GM19099 (cell line): ENCODE measurements around the gene HOXC12.

Experiments
- POLR2A ChIP-seq: IDR thresholded peaks from 3 replicates; pipeline ENCODE4 v1.6.1; 2011; ENCODE audit warnings: low read depth; ENCODE audit not compliant: insufficient read length; ENCODE audit errors: extremely low read depth

Gene HOXC12

DNA sequence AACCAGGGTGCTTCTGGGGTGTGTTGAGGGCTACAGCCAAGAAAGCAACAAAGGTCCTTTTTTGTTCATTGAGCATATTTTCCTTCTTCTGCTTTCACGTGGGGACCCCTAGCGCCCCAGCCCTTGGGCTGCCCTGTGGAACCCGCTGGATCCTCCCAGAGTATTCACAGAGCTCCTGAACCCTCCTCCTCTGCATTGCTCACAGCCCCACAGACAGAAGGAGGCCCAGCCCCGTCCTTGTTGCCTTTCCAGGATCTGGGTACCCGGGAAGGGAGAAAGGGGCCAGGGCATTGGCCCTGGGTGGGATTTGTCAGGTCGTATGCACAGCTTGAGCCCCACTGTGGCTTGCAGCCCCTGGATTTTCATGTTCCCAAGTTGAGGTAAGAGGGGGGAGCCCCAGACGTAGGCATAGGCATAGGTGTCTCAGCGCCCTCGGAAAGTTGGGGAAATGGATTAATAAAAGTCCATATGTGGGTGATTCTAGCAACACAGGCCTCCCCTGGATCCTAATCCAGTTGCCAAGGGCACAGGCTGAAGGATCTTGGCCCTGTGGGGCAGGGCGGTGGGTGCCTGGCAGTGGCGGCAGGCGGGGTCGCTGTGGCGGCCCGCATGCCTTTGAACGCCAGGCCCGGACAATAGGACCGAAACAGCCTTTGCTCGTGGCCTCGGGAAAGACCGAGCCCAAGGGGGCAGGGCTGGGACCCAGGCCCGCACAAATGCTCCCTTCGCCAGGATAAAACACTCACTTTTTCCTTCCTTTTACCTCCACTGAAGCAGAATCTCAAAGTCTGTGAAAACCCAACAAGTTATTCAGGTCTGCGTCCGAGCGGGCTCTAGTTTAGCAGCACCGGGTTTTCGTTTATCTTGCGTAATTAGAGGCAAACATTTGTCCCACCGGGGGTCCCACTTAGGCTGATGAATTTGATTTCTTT is 27.2 kb downstream of the HOXC12 start:
- no peak for TF ChIP-seq POLR2A

DNA sequence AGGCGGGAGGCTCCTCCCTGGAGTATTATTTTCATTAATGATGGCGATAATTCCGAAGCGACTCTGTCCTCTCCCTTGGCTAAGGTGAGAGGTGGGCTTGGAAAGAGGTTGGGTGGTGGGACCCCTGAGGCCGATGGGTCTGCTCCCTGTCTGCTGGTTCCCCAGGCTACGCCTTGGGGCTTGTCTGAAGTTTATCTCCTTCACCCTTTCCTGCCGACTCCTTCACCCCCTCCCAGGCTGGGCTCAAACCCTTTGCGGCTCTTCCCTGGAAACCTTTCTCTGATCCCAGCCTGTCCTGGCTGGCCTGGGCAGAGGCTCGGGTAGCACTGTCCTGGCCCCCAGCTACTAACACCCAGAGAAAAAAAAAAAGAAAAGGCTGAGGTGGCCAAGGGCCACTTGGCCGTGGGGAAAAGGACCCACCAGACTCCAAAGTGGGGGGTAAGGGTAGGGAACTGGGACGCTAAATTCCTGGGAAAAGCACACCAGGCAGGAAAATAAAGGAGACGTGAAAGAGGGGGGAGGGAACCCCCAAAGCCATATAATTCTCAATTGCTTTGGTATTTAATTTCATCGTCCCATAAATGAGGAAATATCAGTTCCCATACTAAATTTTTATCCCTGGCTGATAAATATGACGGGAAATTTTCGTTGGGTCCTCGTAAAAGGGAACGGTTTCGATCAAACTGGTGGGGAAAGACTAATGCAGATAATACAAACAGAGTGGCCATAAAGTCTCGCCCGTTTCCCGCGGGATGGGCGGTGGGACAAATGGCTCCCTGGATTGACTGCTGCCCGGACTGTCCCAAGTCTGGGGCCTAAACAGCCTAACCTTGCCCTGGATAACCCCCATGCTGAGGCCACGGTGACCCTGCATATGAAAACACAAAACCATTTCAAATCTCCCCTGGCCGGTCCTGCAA is 28.2 kb downstream of the HOXC12 start:
- no peak for TF ChIP-seq POLR2A

DNA sequence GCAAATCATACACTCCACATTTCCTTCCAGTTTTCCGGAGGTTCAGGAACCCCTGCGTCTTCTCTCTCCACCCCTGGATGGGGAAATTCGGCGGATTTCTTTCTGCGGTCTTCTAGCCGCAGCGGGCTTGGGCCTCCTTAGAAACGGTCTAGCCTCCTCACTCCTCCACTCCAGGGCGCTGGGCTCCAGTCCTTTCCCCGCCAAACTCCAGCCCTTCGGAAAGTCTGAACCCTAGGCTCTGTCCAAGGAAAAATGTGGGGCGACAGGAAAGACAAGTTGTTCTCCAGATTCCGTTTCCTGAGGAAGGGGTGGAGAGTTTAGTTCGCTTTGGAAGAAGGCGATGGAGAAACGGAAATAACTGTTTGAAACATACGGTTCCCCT is 28.9 kb downstream of the HOXC12 start:
- no peak for TF ChIP-seq POLR2A

- TF ChIP-seq POLR2A, result no peak
Observed at GRCh38 chr12:53983950-53984572, 29.4 kb downstream of the HOXC12 start.

- no peak for TF ChIP-seq POLR2A
Observed at GRCh38 chr12:53984901-53985691, 30.4 kb downstream of the HOXC12 start, which contains the start of gene HOXC10. TSS of gene HOXC10 (plus strand) at chr12:53985146. CDS start at chr12:53985260, 114 bp downstream.

DNA sequence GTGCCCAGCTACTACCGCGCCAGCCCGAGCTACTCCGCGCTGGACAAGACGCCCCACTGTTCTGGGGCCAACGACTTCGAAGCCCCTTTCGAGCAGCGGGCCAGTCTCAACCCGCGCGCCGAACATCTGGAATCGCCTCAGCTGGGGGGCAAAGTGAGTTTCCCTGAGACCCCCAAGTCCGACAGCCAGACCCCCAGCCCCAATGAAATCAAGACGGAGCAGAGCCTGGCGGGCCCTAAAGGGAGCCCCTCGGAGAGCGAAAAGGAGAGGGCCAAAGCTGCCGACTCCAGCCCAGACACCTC is 30.9 kb downstream of the HOXC12 start:
- TF ChIP-seq POLR2A, result no peak

- TF ChIP-seq POLR2A, result no peak
Observed at GRCh38 chr12:53985994-53986685, 31.4 kb downstream of the HOXC12 start.

GRCh38 chr12:53986686-53987483 is 32.2 kb downstream of the HOXC12 start:
- TF ChIP-seq POLR2A, result no peak

DNA sequence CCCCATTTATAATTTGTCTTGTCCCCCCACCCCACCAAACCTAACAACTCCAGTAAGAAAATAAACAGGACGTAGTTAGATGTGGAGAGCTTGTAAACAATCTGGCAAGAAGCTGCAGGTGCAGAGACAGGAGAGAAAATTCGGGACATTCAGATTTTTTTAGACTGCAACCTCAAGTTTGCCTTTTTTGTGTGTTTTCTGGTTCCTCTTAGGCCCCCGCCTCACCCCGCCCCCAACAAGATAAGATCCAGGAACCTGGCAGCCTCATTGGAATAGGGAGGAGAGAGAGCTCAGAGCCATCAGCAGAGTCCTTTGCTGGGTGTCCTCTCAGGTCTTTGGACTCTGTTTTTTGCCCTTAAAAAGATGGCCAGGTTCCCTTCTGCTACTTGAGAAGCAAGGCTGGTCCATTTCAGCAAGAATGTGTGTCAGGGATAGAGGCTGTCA is 33.1 kb downstream of the HOXC12 start:
- TF ChIP-seq POLR2A, result no peak

DNA sequence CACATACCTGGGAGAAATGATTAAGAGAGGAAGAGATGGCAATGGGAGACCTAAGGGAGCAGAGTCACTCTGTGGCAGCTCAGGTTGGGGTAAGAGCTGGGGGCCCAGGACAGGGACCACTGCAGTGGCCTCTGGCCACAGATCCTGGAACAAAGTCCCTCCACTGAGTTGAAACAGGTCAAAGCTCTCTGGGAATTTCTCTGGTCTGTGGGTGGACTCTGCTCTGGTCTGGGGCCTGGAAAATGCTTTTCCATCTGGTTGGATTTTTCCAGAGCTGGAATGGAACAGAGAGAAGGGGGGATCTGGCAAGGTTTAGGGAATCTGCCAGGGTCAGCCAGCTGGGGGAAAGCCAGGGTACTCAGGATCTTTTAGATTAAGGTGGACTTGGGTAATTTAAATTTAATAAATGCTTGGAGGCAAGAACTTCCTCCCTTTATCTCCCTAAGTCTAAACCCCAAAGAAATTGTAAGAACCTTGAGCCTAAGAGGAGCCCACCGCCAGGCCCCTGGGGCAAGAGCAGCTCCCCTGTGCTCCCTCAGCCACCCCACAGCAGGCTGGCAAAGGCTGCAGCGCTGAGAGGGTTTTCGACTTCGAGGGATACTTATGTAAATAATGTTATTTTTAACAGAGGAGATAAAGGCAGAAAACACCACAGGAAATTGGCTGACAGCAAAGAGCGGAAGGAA is 34.0 kb downstream of the HOXC12 start:
- no peak for TF ChIP-seq POLR2A

GRCh38 chr12:53989227-53990113 is 34.8 kb downstream of the HOXC12 start:
- TF ChIP-seq POLR2A, result no peak
